Measurements from ENCODE around the gene SLC26A2. TPM values are rescaled to one million over a fixed set of nuclear protein-coding genes. Genes with fewer than 3 reads are reported as not detected.

SLC26A2 gene
- total RNA-seq, 2 experiments from 2014 or later: 7.6 to 8.0 TPM

DNA sequence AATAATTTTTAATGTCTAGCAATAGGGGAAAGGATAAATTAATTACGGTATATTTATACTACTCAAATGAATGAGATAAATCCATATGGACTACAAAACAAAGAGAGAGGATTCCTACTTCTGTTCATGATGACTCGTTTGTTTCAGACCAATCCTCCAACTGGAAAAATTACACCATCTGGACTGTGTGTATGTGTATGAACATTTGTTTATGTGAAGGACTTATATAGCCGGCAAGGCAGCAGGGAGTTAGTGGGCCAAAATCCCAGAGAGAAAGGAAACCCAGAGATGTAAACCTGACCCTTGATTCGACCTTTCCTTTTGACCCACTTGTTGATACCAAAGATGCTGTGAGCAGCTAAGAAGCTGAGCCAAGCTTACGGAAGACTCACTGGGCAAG is 36.1 kb upstream of the SLC26A2 start:
- CTCF ChIA-PET: no interaction called here
- Mint-ChIP-seq H3K9me3 (ENCODE audit: insufficient read depth) (no peaks in the 10 kb centered on the region), H3K4me3 (no peak overlapping the region), H3K27me3 (ENCODE audit: low read depth) (peaks cover 9% of the 10 kb centered on the region), H3K4me1 (ENCODE audit: low read depth) (no peaks in the 10 kb centered on the region), H3K27ac (no peak overlapping the region), H3K36me3 (ENCODE audit: low read depth) (no peaks in the 10 kb centered on the region)
- ATAC-seq (no peak), DNase-seq (no peak)
- POLR2A ChIA-PET: no interaction called here

DNA sequence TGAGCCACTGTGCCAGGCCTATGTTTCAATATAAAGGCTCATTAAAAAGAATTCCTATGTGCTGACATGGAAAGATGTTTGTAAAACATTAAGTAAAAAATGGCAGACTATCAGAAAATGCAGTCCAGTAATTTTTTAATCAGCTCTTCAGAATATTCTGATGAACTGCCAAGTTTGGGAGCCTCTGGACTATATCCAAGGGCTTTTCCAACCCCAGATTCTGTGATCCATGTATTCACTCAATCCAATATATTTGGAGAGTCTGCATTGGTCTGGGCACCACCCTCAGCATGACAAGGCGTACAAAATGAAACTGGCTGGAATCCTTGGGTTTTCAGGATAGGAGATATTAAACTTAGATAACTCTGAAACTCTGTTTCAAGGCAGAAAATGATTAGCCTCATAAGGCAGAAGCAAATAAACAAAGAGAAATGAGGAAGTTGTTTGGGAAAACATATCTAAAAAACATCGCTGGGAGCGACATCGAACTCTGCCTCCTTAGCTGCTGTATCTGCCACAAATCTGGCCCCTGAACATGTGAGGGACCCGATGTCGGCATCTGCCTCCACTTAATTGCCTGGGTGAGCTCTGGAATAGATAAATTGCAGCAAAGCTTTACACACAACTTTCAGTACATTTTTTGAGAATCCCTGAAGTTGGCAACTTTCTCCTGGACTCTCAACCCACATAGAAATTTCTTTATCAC is 30.4 kb upstream of the SLC26A2 start:
- Mint-ChIP-seq H3K27ac (no peak overlapping the region), H3K27me3 (ENCODE audit: low read depth) (peaks cover 35% of the 10 kb centered on the region), H3K4me3 (no peak overlapping the region), H3K9me3 (ENCODE audit: insufficient read depth) (no peaks in the 10 kb centered on the region), H3K4me1 (ENCODE audit: low read depth) (peaks cover 3% of the 10 kb centered on the region), H3K36me3 (ENCODE audit: low read depth) (no peaks in the 10 kb centered on the region)
- DNase-seq: no peak
- CTCF ChIA-PET: no interaction called here
- no peak for ATAC-seq
- POLR2A ChIA-PET: no interaction called here

DNA sequence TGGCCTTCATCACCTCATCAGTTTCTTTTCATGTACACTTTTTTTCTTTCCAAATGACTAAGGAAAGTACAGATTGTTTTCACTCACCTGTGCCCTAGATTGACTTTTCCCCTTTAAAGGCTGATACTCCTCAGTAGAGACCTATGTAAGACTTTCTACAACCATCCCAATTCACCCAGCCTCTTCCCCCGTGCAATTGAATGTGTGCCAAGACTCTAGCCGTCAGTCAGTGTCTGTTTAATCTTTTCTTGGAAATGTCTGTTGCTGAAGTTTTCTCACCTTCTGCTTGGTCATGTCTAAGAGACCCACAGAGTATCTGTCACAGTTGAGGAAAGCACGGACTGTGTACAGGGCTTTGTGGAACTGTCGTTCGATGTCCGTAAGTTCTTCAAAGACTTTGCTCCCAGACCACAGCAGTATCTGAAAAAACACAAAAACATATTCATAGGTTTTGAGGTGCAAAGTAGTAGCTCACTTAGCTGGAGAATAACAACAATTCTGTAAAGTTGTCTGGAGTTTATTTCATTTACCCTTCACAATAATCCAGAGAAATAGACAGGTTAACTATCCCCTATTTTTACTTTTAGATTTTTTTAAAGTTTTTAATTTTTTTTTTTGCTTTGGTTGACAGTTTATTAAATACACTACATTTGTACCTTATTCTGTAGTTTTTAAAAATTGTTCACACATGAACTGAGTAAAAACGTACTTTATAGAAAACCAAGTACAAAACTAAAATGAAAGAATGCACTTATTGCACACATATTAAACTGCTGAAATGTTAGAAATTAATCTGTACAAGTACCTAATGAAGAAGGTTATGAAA is 29.6 kb upstream of the SLC26A2 start:
- peaks cover 39% of the 10 kb centered on the region for H3K27me3 Mint-ChIP-seq (ENCODE audit: low read depth)
- POLR2A ChIA-PET: no interaction called here
- H3K27ac Mint-ChIP-seq: no peak overlapping the region
- H3K9me3 Mint-ChIP-seq (ENCODE audit: insufficient read depth): no peaks in the 10 kb centered on the region
- peaks cover 3% of the 10 kb centered on the region for H3K4me1 Mint-ChIP-seq (ENCODE audit: low read depth)
- no peak overlapping the region for H3K4me3 Mint-ChIP-seq
- CTCF ChIA-PET: no interaction called here
- no peaks in the 10 kb centered on the region for H3K36me3 Mint-ChIP-seq (ENCODE audit: low read depth)
- no peak for DNase-seq
- ATAC-seq: no peak

DNA sequence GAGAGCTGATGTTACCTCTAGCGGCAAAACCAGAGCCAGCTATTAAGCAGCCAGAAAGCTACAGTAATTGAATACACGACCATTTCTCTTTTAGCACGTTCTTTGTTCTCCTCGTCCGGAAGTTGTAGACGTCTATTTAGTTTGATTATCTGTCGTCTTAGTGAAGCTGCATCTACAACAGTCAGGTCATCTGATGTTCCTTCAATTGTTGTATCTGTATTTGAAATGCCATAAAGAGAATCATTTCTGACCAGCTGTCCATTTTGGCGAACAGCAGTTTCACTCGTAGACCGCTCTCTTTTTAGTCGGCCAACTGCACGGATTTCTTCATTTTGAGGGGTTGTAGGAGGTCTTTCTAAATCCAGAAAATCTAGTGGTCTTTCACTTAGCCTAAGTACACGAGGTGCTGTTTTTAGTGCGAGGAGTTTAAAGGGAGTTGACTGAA is 28.5 kb upstream of the SLC26A2 start:
- peaks cover 3% of the 10 kb centered on the region for H3K4me1 Mint-ChIP-seq (ENCODE audit: low read depth)
- H3K27ac Mint-ChIP-seq: no peak overlapping the region
- no peaks in the 10 kb centered on the region for H3K36me3 Mint-ChIP-seq (ENCODE audit: low read depth)
- DNase-seq: no peak
- no peak overlapping the region for H3K4me3 Mint-ChIP-seq
- ChIA-PET CTCF (no interaction called here), POLR2A (no interaction called here)
- H3K9me3 Mint-ChIP-seq (ENCODE audit: insufficient read depth): no peaks in the 10 kb centered on the region
- no peak for ATAC-seq
- peaks cover 42% of the 10 kb centered on the region for H3K27me3 Mint-ChIP-seq (ENCODE audit: low read depth)

DNA sequence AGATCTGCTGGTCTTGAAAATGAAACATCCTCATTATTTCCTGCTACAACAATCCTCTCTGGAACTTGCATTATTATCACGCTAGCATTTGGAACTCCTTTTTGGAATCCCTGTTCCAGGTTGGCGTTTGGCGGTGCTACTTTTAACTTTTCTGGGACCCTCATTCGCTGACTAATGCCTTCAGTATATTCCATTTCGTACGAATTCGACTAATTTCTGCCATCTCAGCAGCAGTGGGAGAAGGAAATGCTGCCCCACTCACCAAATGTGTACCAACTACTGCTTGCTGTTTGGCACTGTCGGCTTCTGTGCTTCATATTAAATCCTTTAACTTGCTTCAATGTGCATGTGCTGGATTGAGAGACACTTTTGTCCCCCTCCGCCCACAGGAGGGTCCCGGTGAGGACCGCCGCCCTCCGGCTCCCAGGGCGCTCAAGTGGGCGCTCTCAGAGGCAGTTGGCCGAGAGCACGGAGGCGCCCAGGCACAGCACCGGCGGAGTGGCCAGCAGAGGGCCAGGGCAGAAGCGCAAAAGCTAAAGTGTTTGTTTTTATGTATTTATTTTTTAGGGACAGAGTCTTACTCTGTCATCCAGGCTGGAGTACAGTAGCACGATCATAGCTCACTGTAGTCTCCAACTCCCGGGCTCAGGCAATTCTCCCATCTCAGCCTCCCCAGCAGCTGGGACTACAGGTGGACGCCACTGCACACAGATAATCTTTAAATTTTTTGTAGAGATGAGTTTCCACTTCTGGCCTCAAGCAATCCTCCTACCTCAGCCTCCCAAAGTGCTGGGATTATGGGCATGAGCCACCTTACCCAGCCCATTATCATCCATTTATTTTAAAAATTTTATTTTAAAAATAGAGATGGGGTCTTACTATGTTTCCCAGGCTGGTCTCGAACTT is 27.9 kb upstream of the SLC26A2 start:
- Mint-ChIP-seq H3K4me3 (no peak overlapping the region), H3K27ac (no peak overlapping the region), H3K27me3 (ENCODE audit: low read depth) (peaks cover 46% of the 10 kb centered on the region), H3K4me1 (ENCODE audit: low read depth) (peaks cover 3% of the 10 kb centered on the region), H3K36me3 (ENCODE audit: low read depth) (no peaks in the 10 kb centered on the region), H3K9me3 (ENCODE audit: insufficient read depth) (no peaks in the 10 kb centered on the region)
- POLR2A ChIA-PET: no interaction called here
- CTCF ChIA-PET: no interaction called here
- DNase-seq (no peak), ATAC-seq (no peak)

DNA sequence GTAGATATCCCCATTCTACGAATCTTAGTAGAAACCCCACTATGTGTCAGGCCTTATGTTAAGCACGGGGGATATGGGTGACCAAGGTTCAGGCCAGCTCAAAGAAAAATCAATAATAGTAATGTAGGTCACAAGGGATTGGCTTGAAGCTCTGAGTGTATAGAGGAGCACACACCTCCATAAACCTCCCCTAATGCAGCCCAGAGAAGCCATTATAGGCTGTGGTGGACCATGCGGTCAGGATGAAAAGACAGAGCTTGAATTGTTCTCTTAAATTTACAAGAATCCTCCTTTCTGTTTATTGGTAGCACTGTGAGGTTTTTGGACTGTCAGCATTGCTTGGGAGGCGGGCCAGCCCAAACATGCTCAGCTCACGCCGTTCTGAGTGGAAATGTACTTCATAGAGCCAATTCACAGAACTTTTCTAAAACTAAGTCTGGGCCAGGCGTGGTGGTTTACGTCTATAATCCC is 25.1 kb upstream of the SLC26A2 start:
- Mint-ChIP-seq H3K27ac (no peak overlapping the region), H3K9me3 (ENCODE audit: insufficient read depth) (no peaks in the 10 kb centered on the region), H3K36me3 (ENCODE audit: low read depth) (no peaks in the 10 kb centered on the region), H3K27me3 (ENCODE audit: low read depth) (peaks cover 40% of the 10 kb centered on the region), H3K4me3 (no peak overlapping the region), H3K4me1 (ENCODE audit: low read depth) (peaks cover 3% of the 10 kb centered on the region)
- ATAC-seq (no peak), DNase-seq (no peak)
- POLR2A ChIA-PET: no interaction called here
- CTCF ChIA-PET: interaction anchor here (1.1 kb wide), 2 partner anchors 82 to 268 kb away, joined by 3 to 4 read pairs; no protein-coding TSS in a partner anchor

DNA sequence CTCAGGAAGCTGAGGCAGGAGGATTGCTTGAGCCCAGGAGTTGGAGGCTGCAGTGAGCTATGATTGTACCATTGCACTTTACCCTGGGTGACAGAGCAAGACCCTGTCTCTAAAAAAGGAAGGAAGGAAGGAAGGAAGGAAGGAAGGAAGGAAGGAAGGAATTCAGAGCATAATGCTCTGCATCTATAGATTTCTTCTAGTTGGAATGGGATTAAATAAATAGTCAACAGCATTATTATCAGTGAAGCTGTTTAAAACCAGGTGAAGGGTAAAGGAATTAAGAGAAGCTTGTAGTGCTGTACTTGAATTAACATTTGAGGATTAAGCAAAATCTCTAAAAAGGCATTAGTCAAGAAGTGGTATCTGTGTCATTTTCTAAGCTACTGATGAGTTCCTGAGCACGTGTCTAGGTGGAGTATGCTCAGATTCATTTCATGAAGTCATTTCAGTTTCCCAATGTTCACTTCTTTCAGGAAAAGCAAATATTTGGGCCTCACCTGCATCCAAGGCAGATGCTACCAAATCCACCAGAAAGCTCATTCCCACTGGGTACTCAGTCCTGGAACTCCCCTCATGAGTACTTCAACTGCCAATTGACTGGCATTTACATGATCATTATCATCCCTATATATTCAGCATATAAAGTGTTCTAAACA is 24.4 kb upstream of the SLC26A2 start:
- ChIA-PET POLR2A (no interaction called here), CTCF (interaction anchor here (0.7 to 1.3 kb wide), 3 partner anchors 23 to 269 kb away, joined by 3 to 5 read pairs (median 3); no protein-coding TSS in a partner anchor)
- no peak overlapping the region for H3K4me3 Mint-ChIP-seq
- DNase-seq (no peak), ATAC-seq (no peak)
- H3K27ac Mint-ChIP-seq: no peak overlapping the region
- peaks cover 36% of the 10 kb centered on the region for H3K27me3 Mint-ChIP-seq (ENCODE audit: low read depth)
- no peaks in the 10 kb centered on the region for H3K9me3 Mint-ChIP-seq (ENCODE audit: insufficient read depth)
- no peaks in the 10 kb centered on the region for H3K36me3 Mint-ChIP-seq (ENCODE audit: low read depth)
- no peaks in the 10 kb centered on the region for H3K4me1 Mint-ChIP-seq (ENCODE audit: low read depth)

DNA sequence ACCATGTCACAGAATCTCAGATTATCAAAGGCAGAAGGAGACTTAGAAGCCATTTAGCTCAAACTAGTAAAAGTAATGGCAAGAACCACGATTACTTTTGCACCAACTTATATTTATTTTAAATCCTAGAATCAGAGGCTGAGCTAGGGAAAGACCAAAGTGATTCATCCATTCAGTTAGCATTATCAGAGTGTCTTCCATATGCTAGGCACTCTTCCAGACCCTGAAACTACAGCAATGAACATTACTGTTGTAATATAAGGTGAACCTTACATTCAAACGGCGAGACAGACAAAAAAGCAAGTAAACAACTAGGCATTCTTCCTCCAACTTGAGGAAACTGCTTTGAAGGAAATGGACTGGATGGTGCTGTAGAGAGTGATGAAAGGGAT is 23.9 kb upstream of the SLC26A2 start:
- no peaks in the 10 kb centered on the region for H3K9me3 Mint-ChIP-seq (ENCODE audit: insufficient read depth)
- no peak for DNase-seq
- no peaks in the 10 kb centered on the region for H3K4me1 Mint-ChIP-seq (ENCODE audit: low read depth)
- no peak overlapping the region for H3K4me3 Mint-ChIP-seq
- ChIA-PET POLR2A (no interaction called here), CTCF (interaction anchor here (0.7 to 1.3 kb wide), 2 partner anchors 22 to 84 kb away, joined by 3 to 5 read pairs; no protein-coding TSS in a partner anchor)
- H3K27ac Mint-ChIP-seq: no peak overlapping the region
- ATAC-seq: no peak
- peaks cover 36% of the 10 kb centered on the region for H3K27me3 Mint-ChIP-seq (ENCODE audit: low read depth)
- H3K36me3 Mint-ChIP-seq (ENCODE audit: low read depth): no peaks in the 10 kb centered on the region

DNA sequence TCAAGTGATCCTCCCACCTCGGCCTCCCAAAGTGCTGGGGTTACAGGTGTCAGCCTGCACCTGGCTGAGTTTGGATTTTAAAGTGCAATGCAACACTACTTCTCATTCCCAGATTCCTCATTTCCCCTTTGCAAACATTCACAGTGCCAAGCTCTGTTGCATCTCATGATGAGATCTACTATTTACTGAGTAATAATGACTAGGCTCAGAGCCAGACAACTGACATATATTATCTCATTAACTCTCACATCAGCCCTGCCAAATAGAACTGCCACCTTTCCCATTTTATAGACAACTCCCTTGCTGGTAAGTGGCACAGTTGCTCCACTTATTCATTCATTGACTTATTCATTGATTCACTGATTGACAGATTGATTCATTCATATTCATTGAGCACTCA is 22.9 kb upstream of the SLC26A2 start:
- POLR2A ChIA-PET: no interaction called here

DNA sequence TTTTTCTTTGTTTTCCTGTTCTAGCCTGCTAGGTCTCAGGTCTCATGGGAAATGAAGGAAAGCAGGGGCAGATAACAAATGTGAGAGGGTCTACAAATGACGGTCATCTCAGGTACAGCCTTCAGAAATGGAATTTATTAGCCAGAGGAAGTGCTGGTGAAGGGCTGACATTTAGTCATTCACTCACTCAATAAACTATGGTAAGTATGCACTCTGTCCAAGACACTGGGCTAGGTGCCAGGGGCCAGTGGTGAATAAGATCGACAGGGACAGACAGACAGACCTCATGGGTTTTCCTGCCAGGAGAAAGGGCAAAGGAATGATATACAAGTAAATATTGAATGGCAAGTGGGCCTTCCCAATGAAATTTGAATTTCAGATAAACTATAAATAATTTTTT is 22.3 kb upstream of the SLC26A2 start:
- no peak overlapping the region for H3K4me3 Mint-ChIP-seq
- H3K27ac Mint-ChIP-seq: no peak overlapping the region
- H3K9me3 Mint-ChIP-seq (ENCODE audit: insufficient read depth): no peaks in the 10 kb centered on the region
- peaks cover 29% of the 10 kb centered on the region for H3K27me3 Mint-ChIP-seq (ENCODE audit: low read depth)
- POLR2A ChIA-PET: no interaction called here
- no peaks in the 10 kb centered on the region for H3K36me3 Mint-ChIP-seq (ENCODE audit: low read depth)
- CTCF ChIA-PET: no interaction called here
- ATAC-seq: no peak
- no peak for DNase-seq
- H3K4me1 Mint-ChIP-seq (ENCODE audit: low read depth): no peaks in the 10 kb centered on the region

More for the DNA sequence above, 22.9 kb upstream of the SLC26A2 start:
- no peak for DNase-seq
- Mint-ChIP-seq H3K27me3 (ENCODE audit: low read depth) (peaks cover 27% of the 10 kb centered on the region), H3K4me3 (no peak overlapping the region), H3K27ac (no peak overlapping the region), H3K9me3 (ENCODE audit: insufficient read depth) (no peaks in the 10 kb centered on the region), H3K36me3 (ENCODE audit: low read depth) (no peaks in the 10 kb centered on the region), H3K4me1 (ENCODE audit: low read depth) (no peaks in the 10 kb centered on the region)
- no peak for ATAC-seq
- CTCF ChIA-PET: no interaction called here

DNA sequence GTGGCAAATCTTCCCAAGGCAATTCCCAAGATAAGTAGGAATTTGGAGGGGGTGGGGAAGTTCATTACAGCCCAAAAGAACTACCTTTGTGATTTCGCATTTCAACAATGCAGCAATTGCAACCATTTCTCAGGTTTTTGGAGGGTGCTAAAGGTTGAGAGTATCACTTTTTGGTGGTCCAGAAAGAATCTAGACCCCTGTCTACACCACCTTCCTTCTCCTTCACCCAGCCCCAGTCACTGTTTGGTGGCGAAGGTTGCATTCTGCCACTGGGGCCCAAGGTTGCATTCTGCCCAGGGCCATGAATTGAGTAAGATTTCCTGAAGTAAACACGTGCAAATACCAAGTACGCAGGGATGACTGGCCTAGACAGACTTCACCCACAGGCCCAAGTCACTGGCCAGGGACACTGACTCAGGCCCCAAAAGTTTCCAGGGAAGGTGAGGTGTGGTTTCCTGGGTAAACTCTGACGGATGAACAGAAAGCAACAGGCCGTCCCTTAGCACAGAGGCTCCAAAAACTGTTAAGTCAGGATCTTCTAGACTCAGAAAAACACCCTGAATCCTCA is 21.7 kb upstream of the SLC26A2 start:
- POLR2A ChIA-PET: no interaction called here

More for the DNA sequence above, 21.7 kb upstream of the SLC26A2 start:
- no peaks in the 10 kb centered on the region for H3K4me1 Mint-ChIP-seq (ENCODE audit: low read depth)
- H3K4me3 Mint-ChIP-seq: no peak overlapping the region
- no peaks in the 10 kb centered on the region for H3K9me3 Mint-ChIP-seq (ENCODE audit: insufficient read depth)
- no peak for DNase-seq
- H3K36me3 Mint-ChIP-seq (ENCODE audit: low read depth): no peaks in the 10 kb centered on the region
- H3K27ac Mint-ChIP-seq: no peak overlapping the region
- peaks cover 28% of the 10 kb centered on the region for H3K27me3 Mint-ChIP-seq (ENCODE audit: low read depth)
- ATAC-seq: no peak
- CTCF ChIA-PET: interaction anchor here (1.2 kb wide), 1 partner anchor 20 kb away, joined by 4 read pairs; no protein-coding TSS in a partner anchor

All from activated CD8-positive, alpha-beta T cell treated with anti-CD3 and anti-CD28 coated beads, Interleukin-2, amount 10 ng/mL, durations not matched to agents 7 days and 5 days (primary cell).